ENCODE results near the gene MDGA2.

MDGA2 gene

DNA sequence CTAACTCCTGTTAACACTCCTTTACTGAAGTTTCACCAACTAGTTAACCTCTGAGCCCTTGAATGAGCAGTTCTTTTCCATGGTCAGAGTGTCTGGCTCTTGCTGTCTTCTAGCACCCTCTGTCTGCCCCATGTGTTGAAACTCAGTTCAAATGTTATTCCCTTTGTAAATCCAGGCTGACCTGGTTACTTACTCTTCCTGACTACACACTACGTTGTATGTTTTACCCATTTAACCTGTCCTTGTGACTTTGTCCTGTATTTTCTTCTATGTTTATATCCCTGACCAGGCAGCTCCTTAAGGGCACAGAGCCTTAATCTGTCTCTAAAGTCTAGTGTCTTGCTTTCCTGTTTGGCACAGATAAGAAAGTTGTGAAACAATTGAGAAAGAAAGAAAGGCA, 634.9 kb downstream of the MDGA2 start:
- Histone ChIP-seq H3K9ac (ENCODE audit: low read length) (no peak overlapping the region), H3K79me2 (ENCODE audit: insufficient read depth, low read length) (no peaks in the 10 kb centered on the region), H3K36me3 (ENCODE audit: low read length) (no peaks in the 10 kb centered on the region), H4K20me1 (ENCODE audit: low read depth, low read length) (no peaks in the 10 kb centered on the region), H3K27me3 (ENCODE audit: low read length) (no peaks in the 10 kb centered on the region), H3F3A (ENCODE audit: insufficient read depth) (no peaks in the 10 kb centered on the region), H3K4me2 (ENCODE audit: low read depth, low read length, poor library complexity, severe bottlenecking) (no peak overlapping the region), H3K9me3 (ENCODE audit: insufficient read depth, low read length) (no peaks in the 10 kb centered on the region), H3K4me3 (ENCODE audit: insufficient read depth, low read length, poor library complexity, severe bottlenecking) (no peak overlapping the region), H3K27ac (ENCODE audit: low read depth, low read length) (no peak overlapping the region), H3K9me2 (replicated peaks; ENCODE audit: insufficient read depth, low read length) (no peaks in the 10 kb centered on the region), H2AFZ (ENCODE audit: low read depth, low read length, severe bottlenecking) (no peak overlapping the region)
- TF ChIP-seq, protein P1, sequence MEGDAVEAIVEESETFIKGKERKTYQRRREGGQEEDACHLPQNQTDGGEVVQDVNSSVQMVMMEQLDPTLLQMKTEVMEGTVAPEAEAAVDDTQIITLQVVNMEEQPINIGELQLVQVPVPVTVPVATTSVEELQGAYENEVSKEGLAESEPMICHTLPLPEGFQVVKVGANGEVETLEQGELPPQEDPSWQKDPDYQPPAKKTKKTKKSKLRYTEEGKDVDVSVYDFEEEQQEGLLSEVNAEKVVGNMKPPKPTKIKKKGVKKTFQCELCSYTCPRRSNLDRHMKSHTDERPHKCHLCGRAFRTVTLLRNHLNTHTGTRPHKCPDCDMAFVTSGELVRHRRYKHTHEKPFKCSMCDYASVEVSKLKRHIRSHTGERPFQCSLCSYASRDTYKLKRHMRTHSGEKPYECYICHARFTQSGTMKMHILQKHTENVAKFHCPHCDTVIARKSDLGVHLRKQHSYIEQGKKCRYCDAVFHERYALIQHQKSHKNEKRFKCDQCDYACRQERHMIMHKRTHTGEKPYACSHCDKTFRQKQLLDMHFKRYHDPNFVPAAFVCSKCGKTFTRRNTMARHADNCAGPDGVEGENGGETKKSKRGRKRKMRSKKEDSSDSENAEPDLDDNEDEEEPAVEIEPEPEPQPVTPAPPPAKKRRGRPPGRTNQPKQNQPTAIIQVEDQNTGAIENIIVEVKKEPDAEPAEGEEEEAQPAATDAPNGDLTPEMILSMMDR (IDR thresholded peaks at IDR 0.05; ENCODE audit: insufficient read depth, low read length, poor library complexity, severe bottlenecking): no peak
- no peak for TF ChIP-seq EZH2phosphoT487 (conservative IDR thresholded peaks at IDR 0.05; ENCODE audit: low read length)

DNA sequence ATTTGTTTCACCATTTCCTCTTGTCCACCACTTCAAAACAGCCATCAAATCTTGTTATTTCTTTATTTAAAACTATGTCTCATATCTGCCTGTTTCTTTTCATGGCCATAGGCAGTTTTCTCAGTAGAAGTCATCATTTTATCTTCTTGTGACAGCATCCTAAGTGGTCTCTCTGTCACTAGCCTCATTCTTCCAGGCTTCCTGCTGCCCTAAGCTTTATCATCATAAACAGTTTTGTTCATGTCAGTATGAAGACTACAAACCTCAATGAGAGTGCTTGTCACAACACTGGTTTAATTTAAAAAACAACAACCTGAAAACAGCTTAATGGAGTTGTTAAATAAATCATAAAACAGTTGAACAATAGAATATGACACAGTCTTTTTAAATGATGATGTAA, 636.1 kb downstream of the MDGA2 start:
- no peak overlapping the region for H3K9ac ChIP-seq (ENCODE audit: low read length)
- no peaks in the 10 kb centered on the region for H3K9me3 ChIP-seq (ENCODE audit: insufficient read depth, low read length)

DNA sequence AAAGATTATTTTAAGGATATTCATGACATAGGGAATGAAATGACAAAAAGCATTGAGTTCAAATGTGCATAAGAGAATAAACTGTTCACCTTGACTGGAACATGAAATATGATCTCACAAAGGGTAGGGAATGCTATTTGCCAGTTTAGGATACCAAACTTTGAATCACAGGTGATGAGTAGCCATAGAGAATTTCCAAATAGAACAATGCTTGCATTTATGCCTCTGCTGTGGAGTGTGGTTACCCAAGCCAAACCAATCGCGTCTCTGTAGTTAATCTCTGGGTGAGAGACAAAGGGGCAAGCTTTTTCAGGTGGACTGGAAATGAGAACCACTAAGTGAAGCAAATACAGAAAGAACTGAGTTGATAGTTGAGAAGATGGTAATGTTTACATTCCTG, 652.7 kb downstream of the MDGA2 start:
- H3F3A ChIP-seq (ENCODE audit: insufficient read depth): no peaks in the 10 kb centered on the region
- no peaks in the 10 kb centered on the region for H3K79me2 ChIP-seq (ENCODE audit: insufficient read depth, low read length)
- no peaks in the 10 kb centered on the region for H3K36me3 ChIP-seq (ENCODE audit: low read length)
- H3K9me3 ChIP-seq (ENCODE audit: insufficient read depth, low read length): no peaks in the 10 kb centered on the region
- H3K27me3 ChIP-seq (ENCODE audit: low read length): no peaks in the 10 kb centered on the region
- H3K27ac ChIP-seq (ENCODE audit: low read depth, low read length): no peak overlapping the region
- H2AFZ ChIP-seq (ENCODE audit: low read depth, low read length, severe bottlenecking): no peak overlapping the region
- TF ChIP-seq EZH2phosphoT487 (conservative IDR thresholded peaks at IDR 0.05; ENCODE audit: low read length): no peak
- TF ChIP-seq, protein P1 (IDR thresholded peaks at IDR 0.05; ENCODE audit: insufficient read depth, low read length, poor library complexity, severe bottlenecking): no peak
- no peak overlapping the region for H3K9ac ChIP-seq (ENCODE audit: low read length)
- H3K4me3 ChIP-seq (ENCODE audit: insufficient read depth, low read length, poor library complexity, severe bottlenecking): no peak overlapping the region
- H4K20me1 ChIP-seq (ENCODE audit: low read depth, low read length): no peaks in the 10 kb centered on the region
- no peaks in the 10 kb centered on the region for H3K9me2 ChIP-seq (replicated peaks; ENCODE audit: insufficient read depth, low read length)
- H3K4me2 ChIP-seq (ENCODE audit: low read depth, low read length, poor library complexity, severe bottlenecking): no peak overlapping the region

More for the DNA sequence above, 636.1 kb downstream of the MDGA2 start:
- Histone ChIP-seq H3K27me3 (ENCODE audit: low read length) (no peaks in the 10 kb centered on the region), H3K27ac (ENCODE audit: low read depth, low read length) (no peak overlapping the region), H3K9me2 (replicated peaks; ENCODE audit: insufficient read depth, low read length) (no peaks in the 10 kb centered on the region), H3K4me3 (ENCODE audit: insufficient read depth, low read length, poor library complexity, severe bottlenecking) (no peak overlapping the region), H3K36me3 (ENCODE audit: low read length) (no peaks in the 10 kb centered on the region), H2AFZ (ENCODE audit: low read depth, low read length, severe bottlenecking) (no peak overlapping the region), H4K20me1 (ENCODE audit: low read depth, low read length) (no peaks in the 10 kb centered on the region), H3K4me2 (ENCODE audit: low read depth, low read length, poor library complexity, severe bottlenecking) (no peak overlapping the region), H3F3A (ENCODE audit: insufficient read depth) (no peaks in the 10 kb centered on the region), H3K79me2 (ENCODE audit: insufficient read depth, low read length) (no peaks in the 10 kb centered on the region)
- TF ChIP-seq, protein P1 (IDR thresholded peaks at IDR 0.05; ENCODE audit: insufficient read depth, low read length, poor library complexity, severe bottlenecking): no peak
- no peak for TF ChIP-seq EZH2phosphoT487 (conservative IDR thresholded peaks at IDR 0.05; ENCODE audit: low read length)

Data from SU-DHL-6 (cell line).